HG03280 (cell line): ENCODE results near the gene CCDC74A.
"Not testable (repeated sequence)": the region's sequence is repeated elsewhere in the genome, so short reads cannot be mapped to it uniquely, and the experiment has no call there.

Experiments used
- ATAC-seq: cut with Tn5 transposase; IDR thresholded peaks from one replicate; pipeline ENCODE4 v1.9.1; 2021; ENCODE audit warnings: mild to moderate bottlenecking, moderate library complexity; ENCODE audit not compliant: unreplicated experiment

CCDC74A gene

DNA sequence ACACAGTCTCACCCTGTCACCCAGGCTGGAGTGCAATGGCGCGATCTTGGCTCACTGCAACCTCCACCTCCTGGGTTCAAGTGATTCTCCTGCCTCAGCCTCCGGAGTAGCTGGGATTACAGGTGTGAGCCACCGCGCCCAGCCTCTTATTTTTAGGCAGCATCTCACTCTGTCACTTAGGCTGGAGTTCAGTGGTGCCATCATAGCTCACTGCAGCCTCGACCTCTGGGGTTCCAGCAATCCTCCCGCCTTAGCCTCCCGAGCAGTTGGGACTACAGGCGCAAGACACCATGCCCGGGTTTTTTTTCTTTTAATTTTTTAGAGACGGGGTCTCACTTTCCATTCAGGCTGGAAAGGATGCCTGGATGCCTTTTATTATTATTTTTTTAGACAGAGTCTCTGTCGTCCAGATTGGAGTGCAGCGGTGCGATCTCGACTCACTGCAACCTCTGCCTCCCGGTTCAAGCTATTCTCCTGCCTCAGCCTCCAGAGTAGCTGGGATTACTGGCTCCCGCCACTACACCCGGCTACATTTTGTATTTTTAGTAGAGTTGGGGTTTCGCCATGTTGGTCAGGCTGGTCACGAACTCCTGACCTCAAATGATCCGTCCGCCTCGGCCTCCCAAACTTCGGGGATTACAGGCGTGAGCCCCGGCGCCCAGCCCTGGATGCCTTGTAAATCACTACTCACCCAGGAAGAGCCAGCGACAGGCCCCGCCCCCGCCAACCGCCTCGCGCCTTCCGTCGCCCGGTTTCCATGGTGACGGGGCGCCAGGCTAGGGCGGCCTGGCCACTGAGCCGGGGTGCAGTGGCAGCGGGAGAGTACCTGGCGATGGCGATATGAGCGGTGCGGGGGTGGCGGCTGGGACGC lies at the start of gene CCDC74A:
CCDC74A (plus strand) TSS at position 758 of the 871 bp plus-strand sequence; CDS start at position 841, 83 bp downstream.
- peak; percentile 88 for ATAC-seq

DNA sequence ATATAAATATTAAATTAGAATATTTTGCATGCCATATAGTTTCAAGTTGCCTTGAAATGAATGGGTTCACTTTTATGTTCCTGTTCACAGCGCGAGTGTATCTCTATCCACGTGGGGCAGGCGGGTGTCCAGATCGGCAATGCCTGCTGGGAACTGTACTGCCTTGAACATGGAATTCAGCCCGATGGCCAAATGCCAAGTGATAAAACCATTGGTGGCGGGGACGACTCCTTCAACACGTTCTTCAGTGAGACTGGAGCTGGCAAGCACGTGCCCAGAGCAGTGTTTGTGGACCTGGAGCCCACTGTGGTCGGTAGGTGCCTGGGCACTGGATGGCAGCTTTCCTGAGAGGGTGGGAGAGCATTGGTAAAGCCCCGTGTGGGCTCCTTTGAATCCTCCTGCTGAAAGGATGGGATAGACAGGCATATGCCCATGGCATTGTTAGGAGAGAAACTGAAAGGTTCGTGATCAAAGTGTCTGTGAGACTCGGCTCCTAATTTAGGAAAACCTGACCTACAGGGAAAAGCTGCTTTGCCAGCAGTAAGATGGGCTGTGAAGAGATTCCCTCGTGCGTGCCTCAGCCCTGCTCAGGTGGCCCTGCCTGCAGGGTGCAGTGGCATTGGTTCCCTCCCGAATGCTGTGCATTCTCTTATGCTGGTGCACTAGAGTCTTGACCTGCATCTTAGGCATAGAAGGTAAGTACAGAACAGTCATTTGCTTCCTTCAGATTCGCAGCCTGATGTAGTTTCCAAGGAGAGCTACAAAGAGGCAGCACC lies 49.4 kb upstream of the CCDC74A start:
- ATAC-seq = not testable (repeated sequence)

DNA sequence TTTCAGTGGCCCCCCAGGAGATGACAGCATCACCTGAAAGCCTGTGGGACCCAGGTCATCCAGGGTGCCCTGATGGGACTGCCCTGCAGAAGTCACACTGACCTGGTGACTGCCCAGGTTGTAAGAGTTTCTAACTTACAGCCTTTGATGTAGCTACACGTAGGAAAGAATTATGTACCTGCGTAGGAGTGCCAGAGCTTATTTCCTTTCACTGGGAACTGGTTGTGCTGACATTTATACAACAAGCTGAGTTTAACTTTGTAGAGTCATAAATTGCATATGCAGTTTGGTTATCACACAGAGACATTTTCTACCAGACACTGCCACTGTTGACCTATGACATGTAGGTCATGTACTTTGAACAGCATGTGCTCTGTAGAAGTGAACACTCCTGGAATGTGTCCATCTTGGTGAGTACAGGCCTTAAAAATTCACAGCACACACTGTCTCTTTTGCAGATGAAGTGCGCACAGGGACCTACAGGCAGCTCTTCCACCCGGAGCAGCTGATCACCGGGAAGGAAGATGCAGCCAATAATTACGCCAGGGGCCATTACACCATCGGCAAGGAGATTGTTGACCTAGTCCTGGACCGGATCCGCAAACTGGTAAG lies 48.7 kb upstream of the CCDC74A start:
- ATAC-seq = not testable (repeated sequence)

DNA sequence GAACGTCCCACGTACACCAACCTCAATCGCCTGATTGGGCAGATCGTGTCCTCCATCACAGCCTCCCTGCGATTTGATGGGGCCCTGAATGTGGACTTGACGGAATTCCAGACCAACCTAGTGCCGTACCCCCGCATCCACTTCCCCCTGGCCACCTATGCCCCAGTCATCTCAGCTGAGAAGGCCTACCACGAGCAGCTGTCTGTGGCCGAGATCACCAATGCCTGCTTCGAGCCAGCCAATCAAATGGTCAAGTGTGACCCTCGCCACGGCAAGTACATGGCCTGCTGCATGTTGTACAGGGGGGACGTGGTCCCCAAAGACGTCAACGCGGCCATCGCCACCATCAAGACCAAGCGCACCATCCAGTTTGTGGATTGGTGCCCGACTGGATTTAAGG lies 47.3 kb upstream of the CCDC74A start:
- ATAC-seq = not testable (repeated sequence)

DNA sequence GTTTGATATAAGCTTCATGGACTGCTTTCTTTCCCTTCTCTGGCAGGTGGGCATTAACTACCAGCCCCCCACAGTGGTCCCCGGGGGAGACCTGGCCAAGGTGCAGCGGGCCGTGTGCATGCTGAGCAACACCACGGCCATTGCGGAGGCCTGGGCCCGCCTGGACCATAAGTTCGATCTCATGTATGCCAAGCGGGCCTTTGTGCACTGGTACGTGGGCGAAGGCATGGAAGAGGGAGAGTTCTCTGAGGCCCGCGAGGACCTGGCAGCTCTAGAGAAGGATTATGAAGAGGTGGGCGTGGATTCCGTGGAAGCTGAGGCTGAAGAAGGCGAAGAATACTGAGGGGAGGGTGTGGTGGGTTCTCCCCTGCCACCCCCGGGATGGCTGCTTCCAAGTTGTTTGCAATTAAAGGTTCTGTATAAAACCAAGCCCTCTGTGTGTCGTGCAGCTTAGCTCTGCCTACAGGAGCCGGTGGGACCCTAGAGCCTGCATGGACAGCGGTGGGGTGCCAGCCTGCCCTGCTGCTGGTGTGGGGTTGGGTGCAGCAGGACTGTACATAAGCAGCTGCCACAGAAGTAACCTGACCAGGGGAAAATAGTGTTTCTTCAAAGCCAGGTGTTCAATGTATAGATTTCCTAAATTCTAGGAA lies 45.1 kb upstream of the CCDC74A start:
- ATAC-seq = not testable (repeated sequence)

DNA sequence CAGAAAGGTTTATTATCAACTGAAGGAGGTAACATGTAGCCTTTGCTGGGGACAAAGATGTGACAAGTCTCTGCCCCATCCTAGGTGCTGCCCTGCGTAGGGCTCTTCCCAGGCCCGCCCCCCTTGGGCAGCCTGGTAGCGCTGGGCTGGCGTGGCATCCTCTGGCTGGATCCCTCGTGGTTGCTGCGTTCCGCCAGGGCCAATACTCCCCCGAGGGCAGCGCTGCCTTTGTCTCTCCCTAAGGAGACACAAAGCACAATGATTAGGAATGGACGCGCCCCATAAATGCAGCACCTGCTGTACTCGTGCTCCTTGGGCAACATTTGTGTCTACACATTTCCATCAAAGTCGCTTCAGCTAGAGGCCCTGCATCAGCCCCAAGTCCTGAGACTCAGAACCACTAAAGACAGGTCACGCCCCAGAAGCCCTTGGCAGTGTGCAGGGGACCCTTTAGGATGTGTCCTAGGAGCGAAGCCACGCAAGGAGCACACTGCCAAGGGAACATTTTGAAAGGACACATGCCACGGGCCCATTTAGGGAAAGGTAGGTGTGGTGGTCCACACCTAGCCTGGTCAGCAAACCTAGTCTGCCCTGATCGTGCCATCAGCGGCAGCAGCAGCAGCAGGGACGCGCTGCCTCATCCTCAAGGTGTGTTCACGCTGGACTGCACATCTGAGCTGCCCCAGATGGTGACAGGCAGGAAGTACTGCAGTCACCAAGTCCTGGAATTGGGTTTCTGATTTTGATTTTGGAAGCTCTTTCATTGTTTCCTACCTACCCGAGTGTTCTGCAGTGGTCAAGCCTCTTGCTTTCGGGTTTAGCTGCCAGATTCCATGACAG lies 43.5 kb upstream of the CCDC74A start:
- ATAC-seq = not testable (repeated sequence)

DNA sequence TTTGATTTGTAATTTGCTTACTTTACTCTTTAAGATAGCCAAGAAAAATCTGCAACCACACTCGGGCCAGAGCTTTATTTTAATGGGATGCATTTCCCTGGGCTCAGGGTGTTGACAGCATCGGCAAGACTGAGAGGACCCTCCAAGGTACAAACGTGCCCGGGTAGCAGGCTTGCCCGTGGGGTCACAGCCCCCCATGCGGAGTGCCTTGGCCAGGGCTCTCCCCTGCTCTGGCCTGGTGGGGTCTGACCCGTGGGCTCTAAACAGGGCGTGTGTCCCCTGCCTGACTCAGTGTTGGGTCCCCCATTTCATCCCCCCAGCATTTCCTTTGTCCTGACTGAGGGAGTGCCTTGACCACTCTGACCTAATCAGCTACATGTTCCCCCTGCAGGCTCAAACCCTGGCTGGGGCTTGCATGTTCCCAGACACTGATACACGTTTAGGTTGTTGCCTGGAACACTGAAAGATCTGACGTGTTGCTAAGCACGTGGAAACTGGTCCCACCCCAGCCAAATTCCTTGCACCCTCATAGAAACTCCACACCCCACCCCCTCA lies 42.7 kb upstream of the CCDC74A start:
- not testable (repeated sequence) for ATAC-seq

DNA sequence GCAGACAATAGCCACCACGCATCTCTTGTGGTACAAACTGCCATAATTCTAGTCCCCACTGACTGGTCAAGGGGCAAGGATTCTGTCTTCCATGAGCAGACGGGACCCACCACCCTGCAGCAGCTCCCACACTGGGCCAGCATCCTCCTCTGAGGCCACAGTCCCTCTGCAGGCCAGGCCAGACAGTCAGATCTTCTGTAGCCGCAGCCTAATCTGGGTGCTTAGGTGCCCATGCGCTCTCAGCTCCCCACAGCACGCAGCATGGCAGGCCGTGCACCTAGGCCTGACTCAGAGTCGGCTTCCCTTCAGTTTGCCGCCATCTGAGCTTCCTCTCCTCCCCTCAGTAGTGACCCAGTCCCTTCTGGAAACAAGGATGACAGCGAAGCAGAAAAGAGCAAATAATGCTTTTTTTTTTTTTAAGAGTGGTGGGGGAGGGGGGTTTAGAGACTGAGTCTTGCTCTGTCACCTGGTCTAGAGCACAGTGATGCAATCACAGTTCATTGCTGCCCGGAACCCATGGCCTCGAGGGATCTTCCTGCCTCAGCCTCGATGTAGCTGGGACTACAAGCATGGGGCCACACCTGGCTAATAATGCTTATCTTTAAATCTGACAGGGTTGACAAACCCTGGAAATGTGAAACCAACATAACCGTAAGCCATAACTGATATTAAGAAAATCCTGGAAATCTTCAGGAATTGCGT lies 41.3 kb upstream of the CCDC74A start:
- not testable (repeated sequence) for ATAC-seq

DNA sequence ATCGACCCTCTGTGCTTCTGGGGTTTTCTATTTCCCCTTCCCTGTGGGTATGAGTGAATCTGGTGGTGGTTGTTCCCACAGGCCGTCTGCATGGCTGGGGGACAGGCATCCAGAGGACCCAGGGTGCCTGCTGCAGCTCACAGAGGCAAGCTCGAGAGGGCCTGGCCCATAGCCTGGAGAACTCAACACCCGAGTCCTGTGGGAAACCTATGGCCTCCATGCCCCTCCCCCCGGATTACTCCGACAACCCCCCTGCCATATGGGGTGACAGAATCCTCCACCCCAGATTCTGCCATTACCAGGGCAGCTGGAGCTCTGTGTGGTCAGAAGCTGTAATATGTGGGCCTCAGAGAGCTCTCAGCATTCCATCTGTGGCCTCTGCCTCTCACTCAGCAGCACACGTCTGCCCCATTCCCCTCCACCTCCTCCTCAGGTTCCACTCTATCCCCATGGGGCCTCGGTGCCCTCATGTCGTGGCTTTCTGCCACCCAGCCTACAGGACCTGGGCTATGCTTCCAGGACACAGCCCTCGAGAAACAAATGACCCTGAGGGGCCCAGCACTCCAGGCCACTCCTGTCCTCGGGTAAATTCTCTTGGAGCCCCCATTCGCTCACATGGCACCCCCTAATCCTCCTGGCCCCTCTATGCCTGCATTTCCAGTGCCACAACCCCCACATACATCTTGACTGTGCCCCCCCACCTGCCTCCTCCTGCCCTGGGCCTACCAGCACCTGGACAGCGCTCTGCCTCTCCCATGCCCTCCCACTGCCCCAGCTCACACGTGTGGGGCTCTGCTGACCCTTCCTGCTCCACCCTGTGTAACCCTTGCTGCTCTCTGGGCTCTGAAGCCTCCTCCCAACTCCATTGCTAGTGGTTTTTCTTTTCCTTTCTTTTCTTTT lies 39.1 kb upstream of the CCDC74A start:
- no peak for ATAC-seq

DNA sequence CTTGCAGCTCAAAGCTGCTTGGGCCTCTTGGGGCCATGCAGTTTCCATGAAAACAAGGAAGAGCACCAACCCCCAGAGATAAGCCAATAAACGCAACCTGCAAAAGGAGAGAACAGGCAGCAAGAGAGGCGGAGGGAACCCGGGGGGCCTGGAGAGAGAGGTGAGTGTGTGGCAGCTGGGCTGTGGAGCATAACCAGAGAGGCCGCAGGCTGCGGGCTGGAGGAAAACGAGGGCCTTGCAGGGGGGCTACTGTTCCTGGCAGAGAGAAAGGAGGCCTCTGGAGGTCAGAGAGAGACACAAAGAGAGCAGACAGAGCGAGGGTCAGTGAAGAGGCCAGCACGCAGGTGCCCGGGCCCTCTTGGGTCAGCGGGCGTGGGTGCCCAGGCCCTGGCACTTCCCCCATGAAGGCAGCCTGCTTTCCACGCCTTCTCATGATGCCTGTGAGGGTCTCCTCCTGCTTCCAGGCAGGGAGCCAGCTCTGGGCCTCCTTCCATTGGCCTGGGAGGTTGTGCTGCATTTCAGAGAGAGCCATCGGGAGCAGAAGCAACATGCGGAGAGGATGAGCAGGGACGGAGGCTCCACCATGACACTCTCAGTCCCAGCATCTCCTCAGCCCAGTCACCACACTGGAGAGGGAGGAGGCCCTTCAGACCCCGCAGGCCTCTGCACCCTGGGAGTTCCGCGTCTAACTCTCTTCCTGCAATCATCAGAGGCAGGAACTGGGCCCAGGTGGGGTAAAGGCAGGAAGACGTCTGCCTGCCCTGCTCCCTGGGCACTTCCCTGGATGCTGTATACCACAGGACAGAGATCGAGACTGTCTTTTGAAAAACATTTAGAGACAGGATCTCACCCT lies 36.8 kb upstream of the CCDC74A start:
- ATAC-seq = not testable (repeated sequence)

DNA sequence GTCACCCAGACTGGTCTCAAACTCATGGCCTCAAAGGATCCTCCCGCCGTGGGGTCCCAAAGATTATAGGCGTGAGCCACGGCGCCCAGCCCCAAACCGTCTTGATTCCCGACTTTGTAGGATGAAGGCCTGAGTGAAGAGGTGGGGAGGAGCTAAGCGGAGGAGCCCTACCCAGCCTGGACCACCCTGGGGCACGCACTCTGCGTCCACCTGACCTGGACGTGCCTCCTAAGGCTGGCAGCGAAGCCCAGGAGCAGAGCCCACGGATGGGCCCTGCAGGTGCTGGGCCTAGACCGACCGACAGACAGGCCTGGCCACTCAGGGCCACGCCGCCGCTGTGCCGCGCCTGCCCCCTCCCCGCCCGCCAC lies 36.2 kb upstream of the CCDC74A start:
- ATAC-seq = peak; percentile 0

DNA sequence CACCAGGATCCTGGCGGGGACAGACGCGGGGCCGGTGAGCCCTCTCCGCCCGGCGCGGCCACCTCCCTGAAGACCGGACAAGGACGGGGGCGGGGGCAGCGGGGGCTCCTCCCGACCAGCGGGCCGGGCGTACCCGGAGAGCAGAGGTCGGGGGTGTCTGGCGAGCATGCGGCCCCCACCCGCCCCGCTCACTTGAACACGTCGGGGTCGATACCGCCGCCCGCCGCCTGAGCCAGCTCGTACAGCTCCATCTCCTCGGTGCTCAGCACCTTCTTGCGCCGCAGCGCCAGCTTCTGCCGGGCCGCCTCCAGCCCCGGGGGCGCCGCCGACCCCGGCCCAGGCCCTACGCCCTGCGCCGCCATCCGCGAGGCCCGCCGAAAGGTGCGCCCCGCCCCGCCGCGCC lies 35.7 kb upstream of the CCDC74A start, which contains the start of gene MZT2A:
MZT2A (minus strand) TSS at position 383 of the 403 bp plus-strand sequence; CDS start at position 362, 21 bp downstream.
- peak; percentile 11 for ATAC-seq

DNA sequence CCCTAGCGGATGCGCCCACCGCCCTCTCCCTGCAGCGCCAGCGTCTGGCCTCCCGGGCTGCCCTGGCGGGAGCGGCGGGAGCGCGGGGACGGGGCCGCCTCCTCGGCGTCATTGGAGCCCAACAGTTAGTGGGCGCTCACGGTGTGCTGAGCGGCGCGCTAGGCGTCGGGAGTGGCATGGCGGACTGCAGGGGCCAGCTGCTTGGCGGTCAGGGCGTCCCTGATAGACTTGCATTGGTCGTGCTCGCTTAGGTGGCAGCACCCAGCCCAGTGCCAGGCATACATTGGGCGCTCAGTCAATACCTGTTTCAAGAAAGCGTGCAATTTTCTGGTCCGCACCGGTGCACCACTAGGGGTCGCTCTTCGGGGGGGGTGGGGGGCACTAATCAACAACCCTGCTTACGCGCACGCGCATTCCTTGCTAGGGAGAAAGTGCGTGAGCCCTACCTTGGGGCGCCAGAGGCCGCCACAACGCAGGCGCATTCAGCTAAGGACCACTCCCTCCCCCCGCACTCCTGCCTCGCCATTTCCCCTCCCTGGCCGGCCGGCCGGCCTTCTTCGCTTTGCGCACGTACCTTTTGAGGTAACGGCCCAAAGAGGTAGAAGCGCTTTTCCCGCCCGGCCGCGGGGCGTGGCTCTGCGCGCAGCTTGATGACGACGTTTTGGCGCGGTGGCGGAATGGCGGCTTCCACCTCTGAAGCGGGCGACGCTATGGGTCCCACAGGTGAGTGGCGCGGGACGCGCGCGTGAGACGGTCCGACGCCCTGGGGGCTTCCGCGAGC lies 35.1 kb upstream of the CCDC74A start:
- peak; percentile 74 for ATAC-seq

DNA sequence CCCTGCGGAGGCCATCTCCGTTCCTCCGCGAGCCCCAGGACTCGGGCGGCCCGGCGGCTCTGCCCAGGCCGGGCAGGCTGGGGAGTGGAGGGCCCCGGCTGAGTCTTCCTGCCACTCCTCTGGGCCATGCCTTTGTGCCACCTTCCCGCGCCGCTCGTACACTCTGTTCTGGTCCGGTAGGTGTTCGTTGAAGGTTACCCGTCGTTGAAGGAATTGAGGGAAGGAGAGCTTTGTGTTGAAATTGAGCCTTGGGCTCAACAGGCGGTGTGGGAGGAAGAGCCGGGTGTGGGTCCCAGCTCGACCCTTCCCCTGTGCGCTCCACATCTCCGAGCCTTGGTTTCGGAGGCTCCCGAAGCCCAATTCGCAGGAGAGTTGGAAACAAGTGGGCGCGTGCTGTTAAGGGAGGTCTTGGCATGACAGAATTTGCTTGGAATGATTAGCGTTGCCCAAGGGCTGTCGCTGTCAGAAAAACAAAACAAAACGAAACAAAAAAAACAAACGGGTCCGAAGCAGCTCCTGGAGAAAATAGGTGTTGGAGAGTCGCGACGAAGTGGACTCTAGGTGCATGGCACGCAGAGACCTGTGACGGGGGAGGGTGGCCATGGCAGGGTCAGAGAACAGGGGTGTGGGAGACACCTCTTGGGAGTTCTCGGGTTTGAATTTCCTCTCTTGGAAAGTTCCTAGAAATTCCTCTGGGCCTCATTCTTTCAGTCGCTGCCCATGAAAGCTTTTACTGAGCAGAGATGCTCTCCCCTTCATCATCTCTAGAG lies 34.3 kb upstream of the CCDC74A start:
- peak; percentile 21 for ATAC-seq

DNA sequence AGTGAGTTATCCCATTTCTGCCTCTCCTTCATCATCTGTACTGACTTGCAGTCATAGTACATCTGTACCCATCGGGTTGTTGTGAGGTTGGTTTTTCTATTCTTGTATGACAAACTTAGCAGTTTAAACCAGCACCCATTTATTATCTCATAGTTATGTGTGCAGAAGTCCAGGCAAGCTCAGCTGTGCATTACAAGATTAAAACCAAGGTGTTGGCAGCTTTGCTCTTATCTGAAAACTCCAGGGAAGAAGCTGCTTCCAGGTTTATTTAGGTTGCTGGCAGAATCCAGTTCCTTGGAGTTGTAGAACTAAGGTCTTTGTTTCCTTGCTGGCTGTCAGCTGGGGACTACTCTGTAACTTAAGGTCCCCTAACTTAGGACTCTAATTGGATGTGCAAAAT lies 32.2 kb upstream of the CCDC74A start:
- not testable (repeated sequence) for ATAC-seq
